ENCODE results near the gene SLC6A13.

GRCh38 chr12:308511-308910, 45.9 kb upstream of the SLC6A13 start:
- TF ChIP-seq CTCF (IDR thresholded peaks at IDR 0.05; ENCODE audit: borderline replicate concordance, extremely low read depth, low read length, poor library complexity, severe bottlenecking): no peak
- TF ChIP-seq EZH2 (IDR thresholded peaks at IDR 0.05; ENCODE audit: borderline replicate concordance, low read depth, low read length, severe bottlenecking): no peak
